Upper lobe of right lung (tissue), 1 donor: ENCODE measurements around the gene TLE7. TPM values are rescaled to one million over a fixed set of nuclear protein-coding genes. Genes with fewer than 3 reads are reported as not detected.

Experiments
- ATAC-seq: fragments of 200-7000 bp; cut with Tn5 transposase; one replicate; pipeline ENCODE4 v1.9.1; 2020; ENCODE audit warnings: mild to moderate bottlenecking, moderate library complexity
- DNase-seq: peaks from one replicate; pipeline ENCODE4 v3.0.0-alpha.2; 2020
- H3K27ac ChIP-seq: fragments of 200-600 bp; one replicate; pipeline ENCODE4 v1.8.0; 2022
- H3K27me3 ChIP-seq: fragments of 200-600 bp; one replicate; pipeline ENCODE4 v1.8.0; 2022; ENCODE audit warnings: mild to moderate bottlenecking
- H3K36me3 ChIP-seq: fragments of 200-600 bp; one replicate; pipeline ENCODE4 v1.8.0; 2022
- H3K4me1 ChIP-seq: fragments of 200-600 bp; one replicate; pipeline ENCODE4 v1.8.0; 2022
- H3K4me3 ChIP-seq: fragments of 200-600 bp; one replicate; pipeline ENCODE4 v1.8.0; 2022; ENCODE audit warnings: mild to moderate bottlenecking
- H3K9me3 ChIP-seq: fragments of 200-600 bp; one replicate; pipeline ENCODE4 v1.8.0; 2022
- intact Hi-C: fragments of 100-400 bp; cut with DNase I; formaldehyde crosslinking; loops from one replicate; pipeline ENCODE4 v1.11.0; 2022
- total RNA-seq: library from RNA; stranded (reverse); fragmentation: NEBNext Ultra II Directional; extraction: Animal tissue kit (Norgen Biotek cat#: 25700); gene quantifications from one replicate; pipeline ENCODE4 v1.2.1, GENCODE V29; 2021
- TF ChIP-seq, protein P1 (sequence below): fragments of 200-600 bp; IDR thresholded peaks from one replicate; pipeline ENCODE4 v1.8.0; 2022; ENCODE audit warnings: antibody characterized with exemption
- donor health status: DM: no; HTN: yes; CAD: no; lungs with severe emphysema.

Gene TLE7
- total RNA-seq, 1 donor from 2014 or later: not detected

GRCh38 chr16:71436473-71436872 is 5.4 kb downstream of the TLE7 start:
- H3K4me1 ChIP-seq: no peaks in the 10 kb centered on the region
- no peak overlapping the region for H3K27ac ChIP-seq
- no peaks in the 10 kb centered on the region for H3K36me3 ChIP-seq
- H3K9me3 ChIP-seq: no peaks in the 10 kb centered on the region
- TF ChIP-seq, protein P1, sequence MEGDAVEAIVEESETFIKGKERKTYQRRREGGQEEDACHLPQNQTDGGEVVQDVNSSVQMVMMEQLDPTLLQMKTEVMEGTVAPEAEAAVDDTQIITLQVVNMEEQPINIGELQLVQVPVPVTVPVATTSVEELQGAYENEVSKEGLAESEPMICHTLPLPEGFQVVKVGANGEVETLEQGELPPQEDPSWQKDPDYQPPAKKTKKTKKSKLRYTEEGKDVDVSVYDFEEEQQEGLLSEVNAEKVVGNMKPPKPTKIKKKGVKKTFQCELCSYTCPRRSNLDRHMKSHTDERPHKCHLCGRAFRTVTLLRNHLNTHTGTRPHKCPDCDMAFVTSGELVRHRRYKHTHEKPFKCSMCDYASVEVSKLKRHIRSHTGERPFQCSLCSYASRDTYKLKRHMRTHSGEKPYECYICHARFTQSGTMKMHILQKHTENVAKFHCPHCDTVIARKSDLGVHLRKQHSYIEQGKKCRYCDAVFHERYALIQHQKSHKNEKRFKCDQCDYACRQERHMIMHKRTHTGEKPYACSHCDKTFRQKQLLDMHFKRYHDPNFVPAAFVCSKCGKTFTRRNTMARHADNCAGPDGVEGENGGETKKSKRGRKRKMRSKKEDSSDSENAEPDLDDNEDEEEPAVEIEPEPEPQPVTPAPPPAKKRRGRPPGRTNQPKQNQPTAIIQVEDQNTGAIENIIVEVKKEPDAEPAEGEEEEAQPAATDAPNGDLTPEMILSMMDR: no peak
- ATAC-seq (no peak), DNase-seq (no peak)
- intact Hi-C loops: no loop called here
- H3K4me3 ChIP-seq: no peak overlapping the region
- no peaks in the 10 kb centered on the region for H3K27me3 ChIP-seq

GRCh38 chr16:71432906-71433305 is 8.9 kb downstream of the TLE7 start:
- intact Hi-C loops: no loop called here
- no peaks in the 10 kb centered on the region for H3K36me3 ChIP-seq
- H3K4me1 ChIP-seq: no peaks in the 10 kb centered on the region
- no peaks in the 10 kb centered on the region for H3K9me3 ChIP-seq
- ATAC-seq (no peak), DNase-seq (no peak)
- TF ChIP-seq, protein P1: no peak
- peaks cover 10% of the 10 kb centered on the region for H3K27me3 ChIP-seq
- no peak overlapping the region for H3K4me3 ChIP-seq
- H3K27ac ChIP-seq: no peak overlapping the region

DNA sequence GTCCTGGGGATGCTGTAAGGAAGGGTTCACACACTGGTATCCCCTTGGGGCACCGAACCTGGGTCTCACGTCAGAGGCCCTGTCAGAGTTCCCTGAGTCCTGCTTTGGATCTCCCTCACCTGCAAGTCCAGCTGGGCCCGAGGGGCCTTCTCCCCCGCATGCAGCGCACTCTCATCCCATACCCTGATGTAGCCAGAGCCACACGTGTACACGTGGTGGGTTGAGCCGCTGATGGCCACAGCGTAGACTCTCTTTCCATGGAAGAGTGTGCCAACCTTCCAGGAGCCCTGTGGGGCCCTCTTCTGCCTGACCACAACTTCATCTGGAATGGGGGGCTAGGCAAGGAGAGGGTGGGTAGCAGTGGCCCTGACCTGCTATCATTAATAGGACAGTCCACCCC is 9.9 kb downstream of the TLE7 start:
- H3K27me3 ChIP-seq: peaks cover 10% of the 10 kb centered on the region
- no peaks in the 10 kb centered on the region for H3K4me1 ChIP-seq
- H3K4me3 ChIP-seq: no peak overlapping the region
- intact Hi-C loops: no loop called here
- DNase-seq: no peak
- H3K27ac ChIP-seq: no peak overlapping the region
- H3K36me3 ChIP-seq: no peaks in the 10 kb centered on the region
- TF ChIP-seq, protein P1: no peak
- peak; percentile 10 for ATAC-seq
- H3K9me3 ChIP-seq: no peaks in the 10 kb centered on the region

- H3K27me3 ChIP-seq: peaks cover 11% of the 10 kb centered on the region
- H3K4me3 ChIP-seq: no peak overlapping the region
- H3K9me3 ChIP-seq: no peaks in the 10 kb centered on the region
- H3K4me1 ChIP-seq: no peaks in the 10 kb centered on the region
- ATAC-seq (no peak), DNase-seq (no peak)
- TF ChIP-seq, protein P1: no peak
- no peak overlapping the region for H3K27ac ChIP-seq
- intact Hi-C loops: no loop called here
- H3K36me3 ChIP-seq: no peaks in the 10 kb centered on the region
Observed at GRCh38 chr16:71431176-71431575, 10.7 kb downstream of the TLE7 start.

DNA sequence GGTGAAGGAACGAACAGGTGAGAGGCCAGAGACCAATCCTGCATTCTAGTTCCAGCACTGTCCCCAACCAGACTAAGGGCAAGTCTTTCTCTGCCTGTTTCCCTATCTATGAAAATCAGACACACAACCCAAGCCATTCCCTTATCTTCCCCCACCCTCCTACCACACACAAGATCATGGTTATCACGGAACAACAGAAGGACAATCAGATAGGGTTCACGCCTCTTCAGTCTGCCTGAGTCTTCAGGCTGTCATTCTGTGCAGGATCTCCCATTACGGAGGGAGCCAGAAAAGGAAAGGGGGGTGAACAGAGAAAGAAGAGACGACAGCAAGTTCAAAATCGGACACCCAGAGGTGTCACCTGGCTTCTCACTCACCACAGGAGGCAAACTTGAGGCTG is 11.1 kb downstream of the TLE7 start:
- Histone ChIP-seq H3K27ac (no peak overlapping the region), H3K27me3 (peaks cover 16% of the 10 kb centered on the region), H3K36me3 (no peaks in the 10 kb centered on the region), H3K9me3 (no peaks in the 10 kb centered on the region), H3K4me3 (no peak overlapping the region), H3K4me1 (no peaks in the 10 kb centered on the region)
- no peak for ATAC-seq
- DNase-seq: peak; percentile 6
- intact Hi-C loops: no loop called here
- TF ChIP-seq, protein P1: no peak

DNA sequence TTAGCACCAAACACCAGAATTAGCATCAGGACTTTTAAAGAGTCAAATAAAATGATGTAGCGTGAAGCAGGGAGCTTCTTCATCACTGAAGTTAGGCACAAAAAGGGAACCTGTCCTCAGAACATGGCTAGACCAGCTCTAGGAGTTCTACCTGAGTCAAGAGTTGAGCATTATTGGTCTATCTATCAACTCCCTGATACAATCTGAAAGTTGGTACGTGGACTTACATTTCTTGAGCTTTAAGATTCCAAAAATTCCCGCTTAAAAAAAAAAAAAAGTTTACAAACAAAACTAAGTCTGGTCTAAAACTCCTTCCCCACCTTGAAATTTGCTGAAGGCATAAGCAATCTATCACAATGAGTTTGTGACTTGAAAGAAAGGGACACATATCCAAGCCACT is 12.3 kb downstream of the TLE7 start:
- no peak overlapping the region for H3K27ac ChIP-seq
- TF ChIP-seq, protein P1: no peak
- H3K36me3 ChIP-seq: no peaks in the 10 kb centered on the region
- H3K4me3 ChIP-seq: no peak overlapping the region
- DNase-seq: no peak
- peaks cover 22% of the 10 kb centered on the region for H3K27me3 ChIP-seq
- no peaks in the 10 kb centered on the region for H3K4me1 ChIP-seq
- H3K9me3 ChIP-seq: no peaks in the 10 kb centered on the region
- intact Hi-C loops: no loop called here
- ATAC-seq: no peak
